Muscle layer of duodenum (tissue), 2 donors: ENCODE results near the gene ARHGEF2.
"Not testable (repeated sequence)": the region's sequence is repeated elsewhere in the genome, so short reads cannot be mapped to it uniquely, and the experiment has no call there.

Source experiments
- H3K27ac ChIP-seq: one replicate; pipeline ENCODE4 v1.7.0; 2013; ENCODE audit warnings: mild to moderate bottlenecking, low read length
- H3K27me3 ChIP-seq: one replicate; pipeline ENCODE4 v1.7.0; 2013; ENCODE audit warnings: low read depth, mild to moderate bottlenecking, control low read depth, low read length
- H3K36me3 ChIP-seq, 2 donors: one replicate each; pipeline ENCODE4 v1.7.0; 2013; ENCODE audit warnings: low read length in 2 of 2, control low read depth in 1 of 2, mild to moderate bottlenecking in 1 of 2; ENCODE audit not compliant: insufficient read depth in 2 of 2, control insufficient read depth in 1 of 2
- H3K4me1 ChIP-seq, 2 donors: one replicate each; pipeline ENCODE4 v1.7.0; 2013; ENCODE audit warnings: low read length in 2 of 2, mild to moderate bottlenecking in 2 of 2, control low read depth in 1 of 2, moderate library complexity in 1 of 2; ENCODE audit not compliant: insufficient read depth in 2 of 2, control insufficient read depth in 1 of 2
- H3K4me3 ChIP-seq, 2 donors: one replicate each; pipeline ENCODE4 v1.7.0; 2013; ENCODE audit warnings: low read length in 2 of 2, low read depth in 1 of 2, mild to moderate bottlenecking in 1 of 2
- H3K9me3 ChIP-seq, 2 donors: one replicate each; pipeline ENCODE4 v1.7.0; 2013; ENCODE audit warnings: low read length in 2 of 2, control low read depth in 1 of 2, mild to moderate bottlenecking in 1 of 2; ENCODE audit not compliant: control insufficient read depth in 1 of 2
- donor health status: healthy.

The ARHGEF2 gene

DNA sequence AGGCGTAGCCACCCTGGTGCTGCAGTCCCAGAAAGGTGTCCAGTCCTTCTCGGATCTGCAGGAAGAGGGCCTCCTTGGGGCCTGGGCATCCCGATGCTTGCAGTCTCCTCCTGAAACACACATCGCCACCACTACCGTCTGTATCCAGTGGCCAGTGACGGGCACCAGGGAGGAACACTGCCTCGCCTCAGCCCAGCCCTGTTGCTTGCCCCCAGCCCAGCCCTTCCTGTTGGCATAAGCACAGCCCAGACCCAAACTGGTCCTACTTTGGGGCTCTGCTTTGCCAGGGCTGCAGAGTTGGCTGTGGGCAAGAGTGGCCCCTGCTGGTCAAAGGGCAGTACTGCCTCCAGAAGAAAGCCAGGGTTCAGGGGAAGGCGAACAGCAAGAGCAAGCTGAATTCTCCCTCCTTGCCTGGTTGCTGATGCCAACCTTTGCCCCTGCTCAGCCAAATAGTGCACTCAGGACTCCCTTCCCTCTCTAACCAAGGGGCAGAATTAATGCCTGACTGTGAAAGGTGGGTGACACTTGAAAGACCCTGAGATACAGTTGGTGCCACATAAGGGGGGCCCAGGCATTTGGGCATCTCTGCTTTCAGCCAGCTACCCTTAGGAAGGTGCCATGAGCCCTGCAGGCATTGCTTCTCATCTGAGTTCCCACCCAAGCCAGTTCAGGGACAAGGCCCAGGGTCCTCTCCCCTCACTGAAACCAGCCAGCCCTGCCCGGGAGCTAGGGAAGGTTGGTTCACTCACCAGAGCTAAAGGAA is 11.1 kb upstream of the ARHGEF2 start:
- Histone ChIP-seq H3K4me1 (peaks cover 0 to 10% of the 10 kb centered on the region in 2 donors), H3K36me3 (no peaks in the 10 kb centered on the region), H3K27ac (no peak overlapping the region), H3K4me3 (peak overlapping the region; percentile 63 to 78), H3K27me3 (no peaks in the 10 kb centered on the region), H3K9me3 (no peaks in the 10 kb centered on the region)

DNA sequence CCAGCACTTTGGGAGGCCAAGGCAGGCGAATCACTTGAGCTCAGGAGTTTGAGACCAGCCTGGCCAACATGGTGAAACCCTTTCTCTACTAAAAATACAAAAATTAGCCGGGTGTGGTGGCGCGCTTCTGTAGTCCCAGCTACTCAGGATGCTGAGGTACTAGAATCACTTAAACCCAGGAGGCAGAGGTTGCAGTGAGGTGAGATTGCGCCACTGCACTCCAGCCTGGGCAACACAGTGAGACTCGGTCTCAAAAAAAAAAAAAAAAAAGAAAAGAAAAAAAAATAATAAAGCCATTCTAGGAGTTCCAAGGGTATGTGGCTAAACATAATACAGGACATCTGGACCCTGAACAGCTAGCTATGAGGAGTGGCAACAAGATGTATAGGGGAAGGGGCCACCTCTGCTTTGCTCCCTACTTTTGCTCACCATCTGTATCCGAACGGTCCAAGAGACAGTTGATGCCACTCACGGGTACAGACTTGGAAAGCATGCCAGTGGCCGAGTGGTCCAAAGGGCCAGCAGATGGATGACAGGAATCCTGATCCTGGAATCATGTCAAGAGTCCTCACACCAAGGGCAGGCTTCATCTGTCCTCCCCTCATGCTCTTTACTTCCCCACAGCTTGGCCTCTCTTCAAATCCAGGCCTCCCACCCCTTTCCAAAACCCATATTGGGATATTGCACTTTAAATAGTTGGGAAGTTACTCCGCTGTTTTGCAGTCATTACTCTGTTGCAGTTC is 6.7 kb upstream of the ARHGEF2 start:
- H3K9me3 ChIP-seq, H3K4me3 ChIP-seq, H3K27me3 ChIP-seq, H3K27ac ChIP-seq, H3K36me3 ChIP-seq: not testable (repeated sequence)
- H3K4me1 ChIP-seq: peaks cover 26 to 35% of the 10 kb centered on the region in 2 donors

GRCh38 chr1:155984341-155984740 is 6.0 kb upstream of the ARHGEF2 start:
- H3K4me1 ChIP-seq: peaks cover 34 to 42% of the 10 kb centered on the region in 2 donors
- no peaks in the 10 kb centered on the region for H3K27me3 ChIP-seq
- H3K27ac ChIP-seq: peak overlapping the region; percentile 87
- H3K36me3 ChIP-seq: no peaks in the 10 kb centered on the region
- H3K9me3 ChIP-seq: no peaks in the 10 kb centered on the region
- no peak overlapping the region for H3K4me3 ChIP-seq

GRCh38 chr1:155983191-155984024 is 5.1 kb upstream of the ARHGEF2 start:
- Histone ChIP-seq H3K27ac (peak overlapping the region; percentile 87), H3K36me3 (peaks cover 0 to 6% of the 10 kb centered on the region in 2 donors), H3K4me1 (peaks cover 37 to 44% of the 10 kb centered on the region in 2 donors), H3K27me3 (no peaks in the 10 kb centered on the region), H3K4me3 (peak overlapping the region; percentile 17 to 19), H3K9me3 (no peaks in the 10 kb centered on the region)

DNA sequence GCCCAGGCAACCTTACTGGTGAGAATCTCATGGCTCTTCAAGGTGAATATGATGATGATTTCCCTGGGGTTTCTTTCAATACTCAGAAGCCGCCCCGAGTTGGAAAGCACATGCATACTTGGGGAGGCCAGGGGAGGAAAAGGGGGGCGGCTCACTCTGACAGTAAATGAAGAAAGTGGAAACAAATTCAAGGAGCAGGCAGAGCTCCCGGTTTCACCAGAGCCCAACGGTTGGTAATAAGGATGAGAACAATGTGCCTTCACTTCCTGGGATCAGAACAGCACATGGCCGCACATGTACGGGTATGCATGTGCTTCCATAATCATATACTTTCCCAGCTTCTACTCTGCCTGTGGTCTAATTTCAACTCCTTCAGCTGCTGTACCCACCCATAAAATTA is 3.8 kb upstream of the ARHGEF2 start:
- Histone ChIP-seq H3K9me3 (no peaks in the 10 kb centered on the region), H3K4me1 (peaks cover 40 to 50% of the 10 kb centered on the region in 2 donors), H3K27ac (peak overlapping the region; percentile 87), H3K27me3 (no peaks in the 10 kb centered on the region), H3K36me3 (peaks cover 0 to 12% of the 10 kb centered on the region in 2 donors), H3K4me3 (peak overlapping the region; percentile 19 to 40)

- H3K36me3 ChIP-seq: peaks cover 0 to 12% of the 10 kb centered on the region in 2 donors
- H3K4me3 ChIP-seq: peak overlapping the region; percentile 40 to 89
- H3K27me3 ChIP-seq: no peaks in the 10 kb centered on the region
- H3K4me1 ChIP-seq: peaks cover 45 to 53% of the 10 kb centered on the region in 2 donors
- no peaks in the 10 kb centered on the region for H3K9me3 ChIP-seq
- H3K27ac ChIP-seq: peak overlapping the region; percentile 87
Observed at GRCh38 chr1:155981266-155982088, 3.1 kb upstream of the ARHGEF2 start.

DNA sequence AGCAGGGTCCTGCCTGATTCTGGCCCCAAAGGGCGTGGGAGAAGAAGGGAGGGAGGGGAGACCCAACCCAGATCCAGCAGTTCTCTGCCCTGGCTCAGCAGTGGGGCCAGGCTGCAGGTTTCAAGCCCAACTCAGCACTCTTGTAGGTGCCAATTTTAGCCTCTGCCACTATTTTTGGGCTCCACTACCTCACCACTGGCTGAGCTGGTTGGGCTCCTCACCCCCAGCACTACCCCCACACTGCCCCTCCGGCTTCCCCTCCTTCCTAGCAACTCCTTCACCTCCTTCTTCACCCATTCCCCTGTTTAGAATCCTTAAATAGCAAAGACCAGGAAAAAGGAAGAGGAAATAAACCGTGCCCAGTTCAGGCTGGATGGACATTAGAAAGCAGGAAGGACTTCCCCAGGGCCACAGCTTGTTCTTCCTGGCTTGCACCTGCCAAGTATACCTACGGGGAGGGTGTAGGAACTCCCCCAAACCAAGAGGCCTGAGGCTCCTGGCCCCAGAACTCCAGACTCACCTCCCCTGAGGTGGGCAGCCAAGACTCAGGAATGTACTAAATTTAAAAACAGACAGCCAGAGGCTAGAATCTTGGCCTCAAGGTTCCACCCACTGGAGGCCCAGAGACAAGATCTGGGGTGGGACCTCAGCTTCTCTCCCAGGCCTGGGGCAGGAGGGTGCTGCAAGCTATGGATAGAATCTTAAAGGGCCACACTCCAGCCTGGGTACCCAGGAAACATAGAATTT is 1.4 kb upstream of the ARHGEF2 start:
- peaks cover 55 to 69% of the 10 kb centered on the region in 2 donors for H3K4me1 ChIP-seq
- no peaks in the 10 kb centered on the region for H3K9me3 ChIP-seq
- H3K27ac ChIP-seq: peak overlapping the region; percentile 87
- H3K27me3 ChIP-seq: no peaks in the 10 kb centered on the region
- H3K36me3 ChIP-seq: peaks cover 0 to 12% of the 10 kb centered on the region in 2 donors
- peak overlapping the region; percentile 83 to 89 for H3K4me3 ChIP-seq

DNA sequence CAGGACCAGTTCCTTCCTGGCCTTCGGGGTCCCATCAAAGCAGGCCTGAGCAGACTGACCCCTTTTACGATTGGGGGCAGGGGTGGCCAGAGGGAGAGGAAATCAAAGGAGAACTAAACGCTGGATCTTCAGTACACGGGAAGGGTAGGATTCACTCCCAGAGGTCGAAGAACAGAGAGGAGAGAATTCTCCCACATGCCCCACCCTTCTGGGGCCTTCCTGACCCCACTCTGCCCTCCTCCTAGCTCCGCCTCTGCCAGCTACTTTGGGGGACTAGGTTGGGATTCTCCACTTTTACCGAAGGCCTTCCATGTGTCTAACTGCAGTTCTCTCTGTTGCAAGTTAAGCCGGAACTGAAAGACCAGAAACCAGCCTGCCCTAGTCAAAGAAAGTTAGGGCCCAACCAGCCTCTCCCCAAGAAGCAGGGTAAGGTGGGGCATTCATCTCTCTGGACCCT is 654 bp upstream of the ARHGEF2 start:
- no peaks in the 10 kb centered on the region for H3K27me3 ChIP-seq
- peaks cover 61 to 77% of the 10 kb centered on the region in 2 donors for H3K4me1 ChIP-seq
- peak overlapping the region; percentile 83 to 89 for H3K4me3 ChIP-seq
- H3K9me3 ChIP-seq: no peaks in the 10 kb centered on the region
- peak overlapping the region; percentile 87 for H3K27ac ChIP-seq
- H3K36me3 ChIP-seq: peaks cover 0 to 12% of the 10 kb centered on the region in 2 donors

GRCh38 chr1:155977690-155978324 is 540 bp downstream of the ARHGEF2 start:
- Histone ChIP-seq H3K4me3 (peak overlapping the region; percentile 83 to 89), H3K9me3 (no peaks in the 10 kb centered on the region), H3K4me1 (peaks cover 56 to 84% of the 10 kb centered on the region in 2 donors), H3K36me3 (peaks cover 0 to 12% of the 10 kb centered on the region in 2 donors), H3K27me3 (no peaks in the 10 kb centered on the region), H3K27ac (peak overlapping the region; percentile 87)
